ENCODE data around the gene MLLT1. TPM values are rescaled to one million over a fixed set of nuclear protein-coding genes. Genes with fewer than 3 reads are reported as not detected.

MLLT1 gene
- total and polyA plus RNA-seq, 8 donors = 19.6 to 37.5 (median 25.4) TPM

GRCh38 chr19:6268382-6268771 lies 11.4 kb downstream of the MLLT1 start:
- FAIRE-seq = no peak
- no peak for TF ChIP-seq CTCF (IDR thresholded peaks at IDR 0.05)
- no peaks in the 10 kb centered on the region for H3K9me3 ChIP-seq
- H3K4me1 ChIP-seq = peaks cover 19 to 27% (median 26%) of the 10 kb centered on the region in 3 donors
- intact Hi-C loops (cut with DNase I) = no loop called here
- no peak for DNase-seq
- no peak for ATAC-seq
- 89 to 92% methylated on average over 4 of the region's 4 CpGs for WGBS, 2 donors
- peaks cover 0 to 13% (median 0%) of the 10 kb centered on the region in 3 donors for H3K36me3 ChIP-seq
- H3K27ac ChIP-seq = no peak overlapping the region
- H3K27me3 ChIP-seq = no peaks in the 10 kb centered on the region
- H3K4me3 ChIP-seq = no peak overlapping the region

- Histone ChIP-seq H3K4me3 (no peak overlapping the region), H3K4me1 (peaks cover 13 to 21% (median 20%) of the 10 kb centered on the region in 3 donors), H3K27me3 (no peaks in the 10 kb centered on the region), H3K27ac (no peak overlapping the region), H3K36me3 (peaks cover 0 to 13% (median 0%) of the 10 kb centered on the region in 3 donors), H3K9me3 (no peaks in the 10 kb centered on the region)
- intact Hi-C loops (cut with DNase I) = no loop called here
- ATAC-seq = no peak
- WGBS, 2 donors = 84 to 87% methylated on average over 17 of the region's 17 CpGs
- DNase-seq = no peak
- no peak for FAIRE-seq
- TF ChIP-seq CTCF (IDR thresholded peaks at IDR 0.05) = no peak
Observed at GRCh38 chr19:6267552-6268381, 12.0 kb downstream of the MLLT1 start.

GRCh38 chr19:6264803-6265202 lies 15.0 kb downstream of the MLLT1 start:
- no peak for TF ChIP-seq CTCF (IDR thresholded peaks at IDR 0.05)
- FAIRE-seq (no peak), DNase-seq (no peak), ATAC-seq (no peak)
- Histone ChIP-seq H3K4me1 (no peaks in the 10 kb centered on the region), H3K4me3 (no peak overlapping the region), H3K9me3 (no peaks in the 10 kb centered on the region), H3K36me3 (peaks cover 0 to 15% (median 0%) of the 10 kb centered on the region in 3 donors), H3K27ac (no peak overlapping the region), H3K27me3 (no peaks in the 10 kb centered on the region)
- 95 to 98% methylated on average over 4 of the region's 4 CpGs for WGBS, 2 donors
- intact Hi-C loops (cut with DNase I) = no loop called here

GRCh38 chr19:6263735-6264444 lies 15.9 kb downstream of the MLLT1 start:
- TF ChIP-seq CTCF (IDR thresholded peaks at IDR 0.05) = no peak
- Histone ChIP-seq H3K4me1 (peaks cover 0 to 3% (median 0%) of the 10 kb centered on the region in 3 donors), H3K9me3 (no peaks in the 10 kb centered on the region), H3K27me3 (no peaks in the 10 kb centered on the region), H3K27ac (no peak overlapping the region), H3K4me3 (no peak overlapping the region), H3K36me3 (peaks cover 0 to 8% (median 0%) of the 10 kb centered on the region in 3 donors)
- DNase-seq (no peak), ATAC-seq (no peak), FAIRE-seq (no peak)
- WGBS, 2 donors = 87 to 92% methylated on average over 18 of the region's 18 CpGs
- intact Hi-C loops (cut with DNase I) = no loop called here
